Fibroblast of lung (primary cell): ENCODE results near the gene SUGP1. TPM values are rescaled to one million over a fixed set of nuclear protein-coding genes. Genes with fewer than 3 reads are reported as not detected.

Source experiments
- DNase-seq, 2 donors: peaks; one replicate each; pipeline versions ENCODE4 v3.0.0 to v3.0.0-alpha.2; 2010; ENCODE audit warnings: low read depth in 2 of 2
- H2AFZ ChIP-seq: 2 replicates; pipeline ENCODE4 v1.5.1; 2012; ENCODE audit warnings: low read length, control low read depth, inconsistent platforms
- H3K27ac ChIP-seq: 2 replicates; pipeline ENCODE4 v1.5.1; 2011; ENCODE audit warnings: low read length, control low read depth; ENCODE audit not compliant: insufficient read depth
- H3K27me3 ChIP-seq: 2 replicates; pipeline ENCODE4 v1.5.1; 2011; ENCODE audit warnings: mild to moderate bottlenecking, low read length; ENCODE audit not compliant: control insufficient read depth, insufficient read depth
- H3K36me3 ChIP-seq: 2 replicates; pipeline ENCODE4 v1.5.1; 2011; ENCODE audit warnings: low read length; ENCODE audit not compliant: control insufficient read depth, insufficient read depth
- H3K4me1 ChIP-seq: 2 replicates; pipeline ENCODE4 v1.5.1; 2011; ENCODE audit warnings: low read length; ENCODE audit not compliant: control insufficient read depth, insufficient read depth; ENCODE audit errors: extremely low read depth
- H3K4me2 ChIP-seq: 2 replicates; pipeline ENCODE4 v1.5.1; 2011; ENCODE audit warnings: low read length, control low read depth; ENCODE audit not compliant: insufficient read depth; ENCODE audit errors: extremely low read depth
- H3K4me3 ChIP-seq, 4 experiments: fragments of 200-600 bp in 1 of 4; sonication (generic) in 1 of 4; replicated peaks in 1 of 4; 2 replicates each; pipeline ENCODE4 v1.5.1; 2011 to 2016; ENCODE audit warnings: low read length in 4 of 4, low read depth in 3 of 4, mild to moderate bottlenecking in 3 of 4, control low read depth in 2 of 4, inconsistent platforms in 1 of 4, mixed read lengths in 1 of 4; ENCODE audit not compliant: insufficient read depth in 1 of 4; ENCODE audit errors: control extremely low read depth in 1 of 4
- H3K79me2 ChIP-seq: 2 replicates; pipeline ENCODE4 v1.5.1; 2012; ENCODE audit warnings: mild to moderate bottlenecking, low read length, inconsistent platforms; ENCODE audit not compliant: control insufficient read depth, insufficient read depth
- H3K9ac ChIP-seq: 2 replicates; pipeline ENCODE4 v1.5.1; 2011; ENCODE audit warnings: mild to moderate bottlenecking, low read length, control low read depth; ENCODE audit not compliant: insufficient read depth
- H3K9me3 ChIP-seq: 2 replicates; pipeline ENCODE4 v1.5.1; 2012; ENCODE audit warnings: low read depth, low read length; ENCODE audit not compliant: control insufficient read depth, insufficient read depth
- H4K20me1 ChIP-seq: 2 replicates; pipeline ENCODE4 v1.5.1; 2011; ENCODE audit warnings: low read length; ENCODE audit not compliant: control insufficient read depth, insufficient read depth; ENCODE audit errors: extremely low read depth
- CTCF ChIP-seq, 2 donors: IDR thresholded peaks in 1 of 2; conservative IDR thresholded peaks in 1 of 2; 1 replicate in 1 of 2; 2 replicates in 1 of 2; pipeline ENCODE4 v1.5.1; 2011 to 2012; ENCODE audit warnings: low read length in 2 of 2, control low read depth in 1 of 2, inconsistent platforms in 1 of 2, low read depth in 1 of 2, mild to moderate bottlenecking in 1 of 2
- EZH2 ChIP-seq: IDR thresholded peaks from 2 replicates; pipeline ENCODE4 v1.5.1; 2012; ENCODE audit warnings: low read length, control low read depth, mild to moderate bottlenecking; ENCODE audit errors: missing control alignments
- polyA plus RNA-seq, 2 donors: library from polyadenylated mRNA; depleted of rRNA in 1 of 2; stranded (reverse) in 1 of 2; unstranded in 1 of 2; fragments of >200 nt; gene quantifications; 2 replicates each; pipeline ENCODE4 v1.2.1, GENCODE V29; 2011 to 2012; ENCODE audit warnings: missing spikeins in 1 of 2
- total RNA-seq: library from RNA; depleted of rRNA; stranded (reverse); fragments of >200 nt; gene quantifications from 2 replicates; pipeline ENCODE4 v1.2.1, GENCODE V29; 2014

The SUGP1 gene
- total and polyA plus RNA-seq, 2 donors (not counting 1 experiment from before 2014, with no cell fraction given), result 17.3 to 27.7 TPM

- H2AFZ ChIP-seq, result no peak overlapping the region
- TF ChIP-seq EZH2 (no peak), CTCF (conservative IDR thresholded peaks at IDR 0.05 in 1 of 2, IDR thresholded peaks at IDR 0.05 in 1 of 2; ENCODE audit: low read depth in 1 of 2, low read length in 2 of 2) (no peak)
- no peaks in the 10 kb centered on the region for H3K79me2 ChIP-seq
- no peak overlapping the region for H3K4me3 ChIP-seq
- H3K36me3 ChIP-seq, result no peaks in the 10 kb centered on the region
- H3K4me1 ChIP-seq, result no peaks in the 10 kb centered on the region
- H3K9me3 ChIP-seq, result no peaks in the 10 kb centered on the region
- no peaks in the 10 kb centered on the region for H4K20me1 ChIP-seq
- no peak overlapping the region for H3K27ac ChIP-seq
- H3K27me3 ChIP-seq, result no peaks in the 10 kb centered on the region
- H3K4me2 ChIP-seq, result no peak overlapping the region
- DNase-seq, result no peak
- no peak overlapping the region for H3K9ac ChIP-seq
Observed at GRCh38 chr19:19232261-19232721, 88.0 kb downstream of the SUGP1 start.

GRCh38 chr19:19230999-19231398, 89.3 kb downstream of the SUGP1 start:
- H3K79me2 ChIP-seq, result no peaks in the 10 kb centered on the region
- TF ChIP-seq EZH2, result no peak
- TF ChIP-seq CTCF (conservative IDR thresholded peaks at IDR 0.05 in 1 of 2, IDR thresholded peaks at IDR 0.05 in 1 of 2; ENCODE audit: low read depth in 1 of 2, low read length in 2 of 2), result no peak
- H4K20me1 ChIP-seq, result no peaks in the 10 kb centered on the region
- no peak overlapping the region for H3K4me3 ChIP-seq
- no peak overlapping the region for H3K27ac ChIP-seq
- no peaks in the 10 kb centered on the region for H3K4me1 ChIP-seq
- H3K27me3 ChIP-seq, result no peaks in the 10 kb centered on the region
- H3K9me3 ChIP-seq, result no peaks in the 10 kb centered on the region
- no peak overlapping the region for H2AFZ ChIP-seq
- H3K9ac ChIP-seq, result no peak overlapping the region
- no peaks in the 10 kb centered on the region for H3K36me3 ChIP-seq
- no peak for DNase-seq
- no peak overlapping the region for H3K4me2 ChIP-seq

- no peaks in the 10 kb centered on the region for H3K36me3 ChIP-seq
- H3K79me2 ChIP-seq, result no peaks in the 10 kb centered on the region
- H3K9me3 ChIP-seq, result no peaks in the 10 kb centered on the region
- H2AFZ ChIP-seq, result no peak overlapping the region
- H3K27ac ChIP-seq, result no peak overlapping the region
- peaks cover under 1% of the 10 kb centered on the region for H3K27me3 ChIP-seq
- no peaks in the 10 kb centered on the region for H3K4me1 ChIP-seq
- no peak overlapping the region for H3K4me2 ChIP-seq
- no peaks in the 10 kb centered on the region for H4K20me1 ChIP-seq
- H3K9ac ChIP-seq, result no peak overlapping the region
- no peak for TF ChIP-seq CTCF (conservative IDR thresholded peaks at IDR 0.05 in 1 of 2, IDR thresholded peaks at IDR 0.05 in 1 of 2; ENCODE audit: low read depth in 1 of 2, low read length in 2 of 2)
- no peak for TF ChIP-seq EZH2
- H3K4me3 ChIP-seq, result no peak overlapping the region
- no peak for DNase-seq
Observed at GRCh38 chr19:19229701-19230100, 90.6 kb downstream of the SUGP1 start.
